ENCODE measurements around the gene WDR20.

DNA sequence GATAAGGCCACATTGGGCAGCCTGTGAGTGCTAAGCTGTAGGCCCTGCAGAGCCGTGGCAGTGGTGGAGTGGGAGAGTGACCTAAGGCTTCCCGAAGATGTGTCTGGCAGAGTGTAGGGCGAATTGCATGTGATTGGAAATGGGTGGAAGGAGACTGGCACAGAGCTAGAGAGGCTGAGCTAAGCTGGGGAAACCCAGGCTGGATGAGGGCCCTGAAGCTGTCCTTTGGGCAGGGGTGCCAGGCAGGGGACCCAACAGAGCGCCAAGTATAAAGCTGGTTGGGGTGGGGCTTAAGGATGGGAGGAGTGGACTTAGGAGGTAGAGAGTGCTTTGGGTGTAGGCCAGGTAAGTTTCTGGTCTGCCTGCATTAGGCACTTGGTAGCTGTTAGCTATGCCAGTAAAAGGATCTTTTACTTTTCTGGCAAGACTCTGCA is 47.9 kb downstream of the WDR20 start:
- TF ChIP-seq, protein P1, sequence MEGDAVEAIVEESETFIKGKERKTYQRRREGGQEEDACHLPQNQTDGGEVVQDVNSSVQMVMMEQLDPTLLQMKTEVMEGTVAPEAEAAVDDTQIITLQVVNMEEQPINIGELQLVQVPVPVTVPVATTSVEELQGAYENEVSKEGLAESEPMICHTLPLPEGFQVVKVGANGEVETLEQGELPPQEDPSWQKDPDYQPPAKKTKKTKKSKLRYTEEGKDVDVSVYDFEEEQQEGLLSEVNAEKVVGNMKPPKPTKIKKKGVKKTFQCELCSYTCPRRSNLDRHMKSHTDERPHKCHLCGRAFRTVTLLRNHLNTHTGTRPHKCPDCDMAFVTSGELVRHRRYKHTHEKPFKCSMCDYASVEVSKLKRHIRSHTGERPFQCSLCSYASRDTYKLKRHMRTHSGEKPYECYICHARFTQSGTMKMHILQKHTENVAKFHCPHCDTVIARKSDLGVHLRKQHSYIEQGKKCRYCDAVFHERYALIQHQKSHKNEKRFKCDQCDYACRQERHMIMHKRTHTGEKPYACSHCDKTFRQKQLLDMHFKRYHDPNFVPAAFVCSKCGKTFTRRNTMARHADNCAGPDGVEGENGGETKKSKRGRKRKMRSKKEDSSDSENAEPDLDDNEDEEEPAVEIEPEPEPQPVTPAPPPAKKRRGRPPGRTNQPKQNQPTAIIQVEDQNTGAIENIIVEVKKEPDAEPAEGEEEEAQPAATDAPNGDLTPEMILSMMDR (IDR thresholded peaks at IDR 0.05) = no peak
- TF ChIP-seq POLR2A (IDR thresholded peaks at IDR 0.05) = no peak
- no peak for TF ChIP-seq POLR2AphosphoS5 (IDR thresholded peaks at IDR 0.05)
- no peak for TF ChIP-seq EP300 (IDR thresholded peaks at IDR 0.05)

All from sigmoid colon (tissue), 4 donors.